C4-2B (cell line): ENCODE data around the gene TFPI2.
"Not testable (repeated sequence)": the region's sequence is repeated elsewhere in the genome, so short reads cannot be mapped to it uniquely, and the experiment has no call there.

Experiments used
- H3K27ac ChIP-seq: fragments of 450-650 bp; 2 replicates; pipeline ENCODE4 v1.5.1; 2017
- ZFX ChIP-seq: fragments of 450-650 bp; IDR thresholded peaks from 2 replicates; pipeline ENCODE4 v1.6.1; 2017
- TF ChIP-seq, protein P1 (sequence below): fragments of 450-650 bp; conservative IDR thresholded peaks from 2 replicates; pipeline ENCODE4 v1.5.1; 2017; ENCODE audit warnings: mild to moderate bottlenecking

Gene TFPI2

DNA sequence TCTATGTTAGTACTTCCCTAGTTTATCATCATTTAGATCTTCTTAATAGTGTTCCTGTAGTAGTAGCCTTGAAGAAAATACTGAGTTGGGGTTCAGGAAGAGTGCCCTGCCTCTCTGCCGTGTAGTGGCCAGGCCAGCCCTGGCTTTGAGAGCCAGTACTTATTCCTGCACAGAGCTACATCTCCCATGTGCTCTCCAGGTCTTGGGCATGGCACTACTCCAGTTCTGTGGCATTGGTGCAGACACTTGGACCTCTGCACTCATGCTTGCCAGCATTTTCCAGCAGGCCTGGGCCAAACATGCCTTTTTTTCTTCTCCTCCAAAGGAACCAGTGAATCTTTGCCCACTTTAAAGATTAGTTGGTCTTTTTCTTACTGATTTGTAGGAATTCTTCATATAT is 36.2 kb upstream of the TFPI2 start:
- TF ChIP-seq, protein P1, sequence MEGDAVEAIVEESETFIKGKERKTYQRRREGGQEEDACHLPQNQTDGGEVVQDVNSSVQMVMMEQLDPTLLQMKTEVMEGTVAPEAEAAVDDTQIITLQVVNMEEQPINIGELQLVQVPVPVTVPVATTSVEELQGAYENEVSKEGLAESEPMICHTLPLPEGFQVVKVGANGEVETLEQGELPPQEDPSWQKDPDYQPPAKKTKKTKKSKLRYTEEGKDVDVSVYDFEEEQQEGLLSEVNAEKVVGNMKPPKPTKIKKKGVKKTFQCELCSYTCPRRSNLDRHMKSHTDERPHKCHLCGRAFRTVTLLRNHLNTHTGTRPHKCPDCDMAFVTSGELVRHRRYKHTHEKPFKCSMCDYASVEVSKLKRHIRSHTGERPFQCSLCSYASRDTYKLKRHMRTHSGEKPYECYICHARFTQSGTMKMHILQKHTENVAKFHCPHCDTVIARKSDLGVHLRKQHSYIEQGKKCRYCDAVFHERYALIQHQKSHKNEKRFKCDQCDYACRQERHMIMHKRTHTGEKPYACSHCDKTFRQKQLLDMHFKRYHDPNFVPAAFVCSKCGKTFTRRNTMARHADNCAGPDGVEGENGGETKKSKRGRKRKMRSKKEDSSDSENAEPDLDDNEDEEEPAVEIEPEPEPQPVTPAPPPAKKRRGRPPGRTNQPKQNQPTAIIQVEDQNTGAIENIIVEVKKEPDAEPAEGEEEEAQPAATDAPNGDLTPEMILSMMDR = no peak
- no peak for TF ChIP-seq ZFX
- H3K27ac ChIP-seq = no peak overlapping the region

DNA sequence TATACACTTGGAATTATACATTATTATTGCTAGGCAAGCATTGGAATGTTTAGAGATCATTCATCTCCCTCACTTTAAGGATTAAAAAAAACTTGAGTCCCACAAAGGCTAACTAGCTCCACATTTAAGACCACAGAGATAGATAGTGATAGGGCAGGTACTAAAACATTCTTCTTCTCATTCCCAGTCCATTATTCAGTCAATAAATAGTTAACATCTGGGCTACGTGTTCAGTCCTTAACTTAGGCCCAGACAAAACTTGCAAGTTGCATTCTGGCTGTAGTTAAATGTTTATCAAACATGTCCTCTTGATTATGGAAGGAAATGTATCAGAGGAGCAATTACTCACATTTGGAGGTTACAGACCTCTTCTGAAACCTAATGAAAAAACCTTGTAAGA is 33.4 kb upstream of the TFPI2 start:
- TF ChIP-seq, protein P1 = no peak
- no peak for TF ChIP-seq ZFX
- no peak overlapping the region for H3K27ac ChIP-seq

DNA sequence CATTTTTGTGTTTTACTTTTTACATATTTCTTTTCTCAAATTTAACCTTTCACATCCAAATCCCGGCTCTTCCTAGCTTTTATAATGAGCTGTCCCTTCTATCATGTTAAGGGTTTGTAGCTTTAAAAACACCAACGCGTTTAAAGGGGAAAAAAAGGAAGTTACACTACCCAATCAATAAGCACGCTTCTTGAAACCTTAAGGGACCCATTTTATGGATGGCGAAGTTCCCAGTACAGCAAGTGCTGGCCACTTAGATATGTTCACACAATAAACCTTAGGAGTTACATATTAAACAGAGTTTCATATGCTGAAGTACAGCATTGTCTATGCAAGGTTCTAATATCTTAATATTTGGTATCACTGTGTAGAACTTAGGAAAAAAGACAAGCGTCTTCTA is 32.7 kb upstream of the TFPI2 start:
- TF ChIP-seq, protein P1 = no peak
- no peak overlapping the region for H3K27ac ChIP-seq

DNA sequence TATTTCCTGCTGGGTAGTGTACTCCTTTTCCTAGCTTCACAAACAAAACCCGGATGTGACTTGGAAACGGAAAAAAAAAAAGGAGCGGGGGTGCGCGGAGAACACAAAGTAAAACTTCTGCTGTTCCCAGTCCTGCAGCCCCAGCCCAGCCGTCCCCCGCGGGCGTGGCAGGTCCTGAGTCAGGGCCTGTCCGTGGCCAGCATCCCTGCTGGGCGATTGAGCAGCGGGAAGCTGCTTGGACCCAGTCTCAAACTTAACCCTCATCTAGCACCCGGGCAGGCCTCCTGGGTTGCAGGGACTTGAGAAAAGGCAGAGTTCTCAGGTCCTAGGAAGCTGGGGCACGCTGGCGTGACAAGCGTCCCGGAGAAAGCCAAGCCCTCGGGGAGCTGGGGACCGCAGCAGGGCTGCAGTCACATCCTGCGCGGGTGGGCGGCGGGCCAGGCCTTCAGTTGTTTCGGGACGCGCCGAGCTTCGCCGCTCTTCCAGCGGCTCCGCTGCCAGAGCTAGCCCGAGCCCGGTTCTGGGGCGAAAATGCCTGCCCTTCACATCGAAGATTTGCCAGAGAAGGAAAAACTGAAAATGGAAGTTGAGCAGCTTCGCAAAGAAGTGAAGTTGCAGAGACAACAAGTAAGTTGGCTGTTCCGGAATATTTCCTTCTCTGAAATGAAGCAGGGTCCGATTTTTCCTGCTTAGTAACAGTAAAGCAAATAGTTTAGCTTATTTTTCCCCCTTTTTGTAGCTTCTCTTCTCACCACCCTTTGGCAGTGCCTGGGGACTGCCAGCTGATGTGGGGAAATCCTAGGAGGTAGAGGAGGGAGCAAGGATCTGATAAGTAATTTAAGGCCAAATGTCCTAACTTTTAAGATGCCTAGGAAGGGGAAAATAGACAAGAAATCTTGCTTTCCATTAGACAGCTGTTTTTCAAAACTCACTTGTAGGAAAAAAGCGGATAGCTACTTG is 31.3 kb upstream of the TFPI2 start, which contains the start of gene GNG11:
Gene GNG11 (plus strand): TSS at position 129 of the 960 bp plus-strand sequence. CDS start 403 bp downstream, at position 532.
- no peak within 1 kb of the TSS for H3K27ac ChIP-seq
- TF ChIP-seq ZFX = no peak
- TF ChIP-seq, protein P1 = no peak

DNA sequence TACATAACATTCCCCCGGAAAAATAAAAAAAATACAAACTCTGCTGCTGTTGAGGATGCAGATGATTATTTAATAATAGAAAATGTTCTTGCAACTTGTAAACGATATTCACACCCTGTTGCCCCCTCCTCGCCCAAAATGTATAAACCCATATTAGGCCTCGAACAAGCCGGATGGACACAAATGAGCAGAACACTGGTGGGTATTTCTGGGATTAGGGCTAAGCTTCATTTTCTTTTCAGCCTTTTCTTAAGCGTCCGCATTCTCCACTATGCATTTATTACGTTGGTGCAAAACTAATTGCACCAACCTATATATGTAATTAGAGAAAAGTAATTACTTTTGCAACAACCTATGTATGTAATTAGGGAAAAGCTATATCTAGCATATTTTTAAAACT is 30.6 kb upstream of the TFPI2 start:
- no peak for TF ChIP-seq ZFX
- TF ChIP-seq, protein P1 = no peak
- H3K27ac ChIP-seq = no peak overlapping the region

GRCh38 chr7:93920496-93921182 is 30.1 kb upstream of the TFPI2 start:
- H3K27ac ChIP-seq = no peak overlapping the region
- TF ChIP-seq ZFX = no peak
- TF ChIP-seq, protein P1 = no peak

DNA sequence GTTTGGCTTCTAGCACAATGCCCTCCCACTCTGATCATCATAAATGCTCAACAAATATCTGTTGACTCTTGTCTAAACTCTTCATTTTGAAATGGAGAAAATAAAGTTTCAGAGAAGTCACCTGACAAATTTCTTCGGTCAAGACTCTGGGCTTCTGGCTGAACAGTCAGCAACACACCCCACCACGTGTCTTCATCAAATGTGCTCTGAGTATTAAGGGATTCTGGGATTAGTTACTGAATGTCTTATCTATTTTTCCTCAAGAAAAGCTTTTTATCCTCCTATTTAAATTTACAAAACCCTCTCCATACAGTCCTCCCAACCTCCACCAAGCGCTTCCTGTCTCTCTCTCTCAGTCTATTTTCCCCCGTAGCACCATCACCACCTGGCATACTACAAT is 25.8 kb upstream of the TFPI2 start:
- not testable (repeated sequence) for H3K27ac ChIP-seq

DNA sequence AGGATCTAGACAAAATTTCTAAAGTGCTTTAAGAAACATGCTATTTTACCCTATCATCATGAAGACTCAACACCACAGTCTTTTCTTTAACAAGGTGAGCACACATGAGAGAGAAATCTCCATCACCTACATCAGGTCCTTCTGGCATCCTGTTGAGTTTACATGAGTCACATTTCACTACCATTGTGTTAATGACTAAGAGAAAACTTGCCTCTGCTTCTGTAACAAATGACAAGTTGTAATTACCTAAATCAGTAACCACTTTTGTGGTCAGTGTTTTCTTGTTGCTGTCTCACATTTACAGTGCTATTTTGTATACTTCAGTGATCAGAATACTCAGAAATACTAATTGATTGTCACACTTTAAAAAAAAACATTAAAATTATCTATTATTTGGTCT is 25.3 kb upstream of the TFPI2 start:
- H3K27ac ChIP-seq = not testable (repeated sequence)

DNA sequence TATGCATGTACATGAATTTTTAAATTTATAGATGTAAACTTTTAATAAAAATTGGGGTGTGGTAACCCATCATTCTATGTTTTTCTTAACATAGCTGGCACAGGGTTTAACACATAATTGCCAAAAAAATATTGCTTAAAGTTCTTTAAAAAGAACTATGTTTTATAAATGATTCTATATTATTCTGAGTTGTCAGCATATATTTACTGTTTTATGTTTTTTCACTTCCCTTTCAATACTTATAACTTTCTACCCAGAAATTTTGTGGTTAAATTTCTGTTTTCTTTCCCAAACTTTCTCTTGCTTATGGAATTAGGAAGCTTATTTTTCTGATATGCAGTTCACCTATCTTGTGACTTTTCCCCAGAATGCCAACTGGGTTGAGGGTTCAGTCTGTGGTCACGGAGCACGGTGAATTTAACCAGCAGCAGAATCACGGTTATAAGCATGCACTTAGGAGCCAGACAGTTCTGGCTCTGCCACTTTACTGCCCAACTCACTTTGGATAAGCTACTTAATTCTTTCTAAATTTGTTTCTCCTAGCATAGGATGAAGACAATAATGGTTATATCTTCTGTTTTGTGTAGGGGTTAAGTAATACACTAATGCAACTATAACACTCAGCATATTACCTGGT is 24.8 kb upstream of the TFPI2 start:
- not testable (repeated sequence) for H3K27ac ChIP-seq
